Uterus (tissue), 4 donors: Measurements from ENCODE around the gene SLC36A1. TPM values are rescaled to one million over a fixed set of nuclear protein-coding genes. Genes with fewer than 3 reads are reported as not detected.

Experiments
- DNase-seq, 2 donors: peaks; one replicate each; pipeline ENCODE4 v3.0.0-alpha.2; 2019 to 2020
- H3K27ac ChIP-seq, 2 donors: fragments of 200-600 bp; sonication (generic); 1 replicate in 1 of 2; 2 replicates in 1 of 2; pipeline ENCODE4 v1.5.1; 2016 to 2018
- H3K27me3 ChIP-seq, 2 donors: fragments of 200-600 bp; sonication (generic); one replicate each; pipeline ENCODE4 v1.5.1; 2018 to 2019; ENCODE audit warnings: control low read depth in 1 of 2
- H3K36me3 ChIP-seq, 2 donors: fragments of 200-600 bp; sonication (generic); one replicate each; pipeline ENCODE4 v1.5.1; 2019; ENCODE audit warnings: control low read depth in 1 of 2
- H3K4me1 ChIP-seq, 2 donors: fragments of 200-600 bp; sonication (generic); one replicate each; pipeline ENCODE4 v1.5.1; 2018 to 2019; ENCODE audit warnings: control low read depth in 1 of 2
- H3K4me3 ChIP-seq, 2 donors: fragments of 200-600 bp; sonication (generic); 1 replicate in 1 of 2; 2 replicates in 1 of 2; pipeline ENCODE4 v1.5.1; 2018 to 2019; ENCODE audit warnings: mild to moderate bottlenecking in 1 of 2
- H3K9me3 ChIP-seq, 2 donors: fragments of 200-600 bp; sonication (generic); one replicate each; pipeline ENCODE4 v1.5.1; 2019; ENCODE audit warnings: control low read depth in 1 of 2
- POLR2A ChIP-seq, 2 donors: fragments of 450-650 bp; IDR thresholded peaks; one replicate each; pipeline ENCODE4 v1.6.1; 2016; ENCODE audit warnings: antibody characterized with exemption in 2 of 2, mild to moderate bottlenecking in 1 of 2, moderate library complexity in 1 of 2
- intact Hi-C: fragments of 100-400 bp; cut with DNase I; formaldehyde crosslinking; loops from one replicate; pipeline ENCODE4 v1.15.1; 2023; ENCODE audit warnings: low total_unique reads
- total RNA-seq, 4 donors: library from RNA; depleted of rRNA in 3 of 4; stranded (reverse); fragments of >200 nt in 3 of 4; gene quantifications; one replicate each; pipeline versions ENCODE4 v1.1.0 to v1.2.4, GENCODE V29; 2014 to 2023
- TF ChIP-seq, protein P1 (sequence below), 4 experiments: fragments of 200-600 bp in 2 of 4; fragments of 450-650 bp in 2 of 4; sonication (generic) in 2 of 4; IDR thresholded peaks; one replicate each; pipeline ENCODE4 v1.5.1; 2016 to 2019; ENCODE audit warnings: antibody characterized with exemption in 4 of 4, mild to moderate bottlenecking in 2 of 4, moderate library complexity in 1 of 4
- donor health status: DM: yes; HTN: yes; CAD: no.

Gene SLC36A1
- total RNA-seq, 4 donors from 2014 or later, result 5.0 to 10.1 (median 5.8) TPM

DNA sequence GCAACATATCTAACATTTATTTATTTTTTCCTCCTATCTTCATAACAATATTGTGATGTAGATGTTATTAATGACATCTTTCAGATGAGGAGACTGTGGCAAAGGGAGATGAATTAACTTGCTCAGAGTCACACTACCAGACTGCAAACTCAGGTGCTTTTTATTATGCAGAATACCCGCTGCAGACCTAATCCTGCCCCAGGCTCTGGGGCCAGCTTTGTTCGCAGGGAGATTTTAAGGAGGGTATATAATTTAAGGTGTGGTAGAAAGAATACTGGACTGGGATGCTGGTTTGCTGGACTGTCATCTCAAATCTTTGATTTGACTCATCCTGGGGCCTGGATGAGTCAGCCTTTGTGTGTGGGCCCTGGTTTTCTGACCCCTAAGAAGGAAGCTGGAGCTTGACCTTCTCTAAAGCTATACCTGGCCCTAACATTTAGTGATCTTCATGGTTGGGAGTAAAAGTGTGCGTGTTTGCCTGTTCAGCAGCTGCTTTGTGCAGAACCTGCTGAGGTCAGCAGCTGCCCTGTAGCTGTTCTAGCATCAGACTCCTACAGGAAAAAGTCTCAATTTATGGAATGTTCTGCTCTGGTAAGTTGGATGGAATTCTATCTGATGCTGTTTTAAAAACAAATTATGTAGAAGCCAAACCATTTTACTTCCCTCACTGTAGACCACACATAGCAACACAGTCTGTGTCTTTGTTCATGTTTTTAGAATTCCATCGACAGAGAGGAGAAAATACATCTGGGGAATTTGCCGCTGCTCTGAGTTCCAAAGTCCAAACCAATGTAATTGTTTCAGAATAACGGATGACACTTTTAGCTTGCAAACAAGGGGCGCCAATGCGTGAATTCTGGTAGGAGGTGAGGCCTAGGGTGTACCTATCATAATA, 4.5 kb downstream of the SLC36A1 start:
- no peaks in the 10 kb centered on the region for H3K27me3 ChIP-seq
- TF ChIP-seq, protein P1, sequence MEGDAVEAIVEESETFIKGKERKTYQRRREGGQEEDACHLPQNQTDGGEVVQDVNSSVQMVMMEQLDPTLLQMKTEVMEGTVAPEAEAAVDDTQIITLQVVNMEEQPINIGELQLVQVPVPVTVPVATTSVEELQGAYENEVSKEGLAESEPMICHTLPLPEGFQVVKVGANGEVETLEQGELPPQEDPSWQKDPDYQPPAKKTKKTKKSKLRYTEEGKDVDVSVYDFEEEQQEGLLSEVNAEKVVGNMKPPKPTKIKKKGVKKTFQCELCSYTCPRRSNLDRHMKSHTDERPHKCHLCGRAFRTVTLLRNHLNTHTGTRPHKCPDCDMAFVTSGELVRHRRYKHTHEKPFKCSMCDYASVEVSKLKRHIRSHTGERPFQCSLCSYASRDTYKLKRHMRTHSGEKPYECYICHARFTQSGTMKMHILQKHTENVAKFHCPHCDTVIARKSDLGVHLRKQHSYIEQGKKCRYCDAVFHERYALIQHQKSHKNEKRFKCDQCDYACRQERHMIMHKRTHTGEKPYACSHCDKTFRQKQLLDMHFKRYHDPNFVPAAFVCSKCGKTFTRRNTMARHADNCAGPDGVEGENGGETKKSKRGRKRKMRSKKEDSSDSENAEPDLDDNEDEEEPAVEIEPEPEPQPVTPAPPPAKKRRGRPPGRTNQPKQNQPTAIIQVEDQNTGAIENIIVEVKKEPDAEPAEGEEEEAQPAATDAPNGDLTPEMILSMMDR (IDR thresholded peaks at IDR 0.05), result no peak
- no peak for TF ChIP-seq POLR2A (IDR thresholded peaks at IDR 0.05)

DNA sequence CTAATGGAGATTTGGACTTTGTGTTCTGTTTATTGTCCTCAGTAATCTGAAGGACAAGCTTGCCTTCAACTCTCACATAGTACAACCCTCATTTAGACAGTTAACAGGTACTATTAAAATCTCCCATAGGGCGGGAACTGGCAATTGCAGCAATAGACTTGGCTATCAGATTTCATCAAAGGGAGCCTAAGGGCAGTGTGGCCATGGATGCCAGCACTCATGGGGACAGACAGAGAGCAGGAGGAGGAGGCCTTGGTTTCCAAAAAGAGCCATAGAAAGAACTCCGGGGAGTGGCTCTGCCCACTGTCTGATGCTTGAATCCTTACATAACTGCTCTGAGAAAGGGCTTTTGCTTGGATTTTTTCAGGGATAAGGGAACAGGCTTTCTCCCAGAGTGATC, 6.8 kb downstream of the SLC36A1 start:
- intact Hi-C loops, result no loop called here
- no peaks in the 10 kb centered on the region for H3K9me3 ChIP-seq
- no peaks in the 10 kb centered on the region for H3K4me1 ChIP-seq
- TF ChIP-seq POLR2A (IDR thresholded peaks at IDR 0.05), result no peak
- TF ChIP-seq, protein P1 (IDR thresholded peaks at IDR 0.05), result no peak
- H3K4me3 ChIP-seq, result no peak overlapping the region
- DNase-seq, result no peak
- no peak overlapping the region for H3K27ac ChIP-seq
- H3K36me3 ChIP-seq, result no peaks in the 10 kb centered on the region
- no peaks in the 10 kb centered on the region for H3K27me3 ChIP-seq

More for the DNA sequence above, 4.5 kb downstream of the SLC36A1 start:
- intact Hi-C loops, result no loop called here
- Histone ChIP-seq H3K36me3 (no peaks in the 10 kb centered on the region), H3K4me3 (no peak overlapping the region), H3K27ac (peak overlapping the region in 1 of 2 donors; percentile 19), H3K4me1 (no peaks in the 10 kb centered on the region), H3K9me3 (no peaks in the 10 kb centered on the region)
- DNase-seq, result no peak

DNA sequence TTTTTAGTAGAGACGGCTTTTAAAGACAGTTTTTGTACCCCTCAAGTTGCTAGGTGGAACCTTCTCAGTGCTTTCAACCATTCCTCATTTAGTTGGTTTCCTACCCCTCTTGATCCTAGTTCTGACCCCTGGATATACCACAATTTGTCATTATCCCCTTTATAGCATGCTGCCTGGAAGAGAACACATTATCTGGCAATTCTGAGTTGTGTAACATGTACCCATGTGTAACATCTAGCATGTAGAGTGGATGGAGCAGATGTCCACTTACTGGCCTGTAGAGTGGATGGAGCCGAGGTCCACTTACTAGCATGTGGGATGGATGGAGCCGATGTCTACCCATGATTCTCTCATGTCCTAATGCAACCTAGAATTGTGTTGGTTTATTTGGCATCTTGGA, 7.5 kb downstream of the SLC36A1 start:
- Histone ChIP-seq H3K4me3 (no peak overlapping the region), H3K27ac (no peak overlapping the region), H3K4me1 (no peaks in the 10 kb centered on the region), H3K27me3 (no peaks in the 10 kb centered on the region), H3K9me3 (no peaks in the 10 kb centered on the region), H3K36me3 (no peaks in the 10 kb centered on the region)
- DNase-seq, result no peak
- intact Hi-C loops, result no loop called here
- TF ChIP-seq, protein P1 (IDR thresholded peaks at IDR 0.05), result no peak
- TF ChIP-seq POLR2A (IDR thresholded peaks at IDR 0.05), result no peak

DNA sequence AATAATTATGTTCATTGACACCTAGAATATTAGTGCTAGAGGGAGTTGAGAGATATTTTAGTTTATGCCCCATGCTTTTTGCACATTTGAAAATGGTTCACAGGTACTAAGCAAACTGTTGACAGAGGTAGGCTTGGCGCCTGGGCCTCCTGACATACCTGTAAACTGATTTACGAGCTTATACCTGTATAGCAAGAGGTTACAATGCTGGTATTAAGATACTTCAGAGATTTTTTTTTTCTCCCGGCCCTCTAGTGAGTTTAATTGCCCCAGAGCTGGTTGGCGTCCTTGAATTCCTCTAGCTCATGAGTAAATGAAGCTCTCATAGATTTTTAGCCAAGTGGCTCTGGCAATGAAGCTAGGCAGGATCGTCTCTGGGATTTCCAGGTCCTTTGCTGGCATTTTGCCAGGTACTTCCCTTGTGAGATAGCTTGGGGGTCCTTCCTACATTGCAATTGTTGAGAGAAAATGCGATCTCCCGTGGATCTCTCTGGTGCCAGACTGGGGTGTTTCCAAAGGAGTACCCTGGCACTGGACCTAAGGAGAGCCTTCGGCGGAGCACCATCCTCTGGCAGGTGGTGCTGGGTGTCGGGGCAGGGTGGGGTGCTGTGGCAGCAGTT, 9.0 kb downstream of the SLC36A1 start:
- intact Hi-C loops, result no loop called here
- Histone ChIP-seq H3K4me1 (no peaks in the 10 kb centered on the region), H3K27me3 (no peaks in the 10 kb centered on the region), H3K27ac (no peak overlapping the region), H3K9me3 (no peaks in the 10 kb centered on the region), H3K4me3 (no peak overlapping the region), H3K36me3 (no peaks in the 10 kb centered on the region)
- TF ChIP-seq, protein P1 (IDR thresholded peaks at IDR 0.05), result no peak
- no peak for TF ChIP-seq POLR2A (IDR thresholded peaks at IDR 0.05)
- DNase-seq, result no peak

DNA sequence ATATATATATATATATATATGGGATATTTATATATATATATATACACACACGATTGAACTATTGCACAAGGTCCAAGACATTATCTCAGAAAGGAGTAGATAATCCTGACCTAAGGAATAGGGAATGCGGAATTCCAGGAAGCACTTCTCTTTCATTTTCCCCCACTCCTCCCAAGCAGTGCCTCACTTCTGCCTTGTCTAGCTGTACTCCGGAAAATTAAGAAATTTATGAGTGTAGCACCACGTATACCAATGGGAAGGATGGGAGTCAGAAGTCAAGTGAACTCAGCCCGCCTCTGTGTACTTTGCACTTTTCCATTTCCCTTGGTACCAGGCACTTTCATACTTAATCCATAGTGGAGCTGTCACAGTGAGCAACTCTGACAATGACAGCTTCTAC, 10.9 kb downstream of the SLC36A1 start:
- Histone ChIP-seq H3K27me3 (no peaks in the 10 kb centered on the region), H3K27ac (no peak overlapping the region), H3K4me3 (no peak overlapping the region), H3K4me1 (no peaks in the 10 kb centered on the region), H3K9me3 (no peaks in the 10 kb centered on the region), H3K36me3 (no peaks in the 10 kb centered on the region)
- TF ChIP-seq, protein P1 (IDR thresholded peaks at IDR 0.05), result no peak
- TF ChIP-seq POLR2A (IDR thresholded peaks at IDR 0.05), result no peak
- intact Hi-C loops, result no loop called here
- DNase-seq, result no peak
